Cardiac atrium fibroblast (primary cell): ENCODE results near the gene TAF1B. TPM values are rescaled to one million over a fixed set of nuclear protein-coding genes. Genes with fewer than 3 reads are reported as not detected.

Experiments
- total RNA-seq: library from RNA; depleted of rRNA; stranded (reverse); fragments of >200 nt; gene quantifications from 2 replicates; pipeline ENCODE4 v1.2.3, GENCODE V29; 2015

The TAF1B gene
- total RNA-seq, result 9.7 and 13.9 TPM in 2 replicates

DNA sequence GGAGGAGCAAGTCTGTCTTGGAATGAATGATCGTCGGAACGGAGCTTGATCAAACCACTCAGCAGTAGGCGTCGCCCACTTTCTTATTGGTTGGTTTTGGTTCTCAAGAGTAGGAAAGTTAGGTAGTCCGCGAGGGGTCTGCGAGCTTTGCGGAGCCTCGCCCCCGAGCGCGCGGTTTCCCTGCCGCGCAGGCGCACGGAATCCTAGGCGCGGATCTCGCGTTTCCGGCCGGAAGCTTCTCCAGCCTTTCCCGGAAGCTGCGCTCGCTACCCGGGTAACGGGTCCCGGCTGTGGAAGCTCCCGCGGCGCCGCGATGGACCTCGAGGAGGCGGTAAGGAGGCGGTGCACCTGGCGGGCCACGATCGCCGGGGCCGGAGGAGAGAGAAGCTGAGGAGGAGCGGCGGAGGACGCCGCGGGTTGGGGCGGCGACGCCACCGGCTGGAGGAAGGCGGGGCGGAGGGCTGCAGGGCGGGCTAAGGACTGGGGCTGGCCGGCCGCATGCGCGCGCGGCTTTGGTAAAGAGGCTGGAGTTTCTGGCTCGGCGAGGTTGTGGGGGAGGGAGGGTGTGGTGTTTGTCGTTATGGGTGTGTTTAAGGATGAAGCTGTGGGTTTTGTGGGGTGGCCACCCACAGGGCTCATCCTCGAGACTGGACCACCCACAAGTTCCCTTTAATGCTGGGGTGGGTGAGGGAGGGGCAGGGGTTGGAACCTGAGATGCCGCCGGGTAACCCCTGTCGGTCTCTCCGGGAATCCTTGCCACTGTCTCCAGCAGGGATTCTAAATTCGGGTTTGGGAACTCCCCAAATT is at the start of gene TAF1B:
TAF1B (plus strand) TSS at position 246 of the 807 bp plus-strand sequence; CDS start at position 314, 68 bp downstream.

DNA sequence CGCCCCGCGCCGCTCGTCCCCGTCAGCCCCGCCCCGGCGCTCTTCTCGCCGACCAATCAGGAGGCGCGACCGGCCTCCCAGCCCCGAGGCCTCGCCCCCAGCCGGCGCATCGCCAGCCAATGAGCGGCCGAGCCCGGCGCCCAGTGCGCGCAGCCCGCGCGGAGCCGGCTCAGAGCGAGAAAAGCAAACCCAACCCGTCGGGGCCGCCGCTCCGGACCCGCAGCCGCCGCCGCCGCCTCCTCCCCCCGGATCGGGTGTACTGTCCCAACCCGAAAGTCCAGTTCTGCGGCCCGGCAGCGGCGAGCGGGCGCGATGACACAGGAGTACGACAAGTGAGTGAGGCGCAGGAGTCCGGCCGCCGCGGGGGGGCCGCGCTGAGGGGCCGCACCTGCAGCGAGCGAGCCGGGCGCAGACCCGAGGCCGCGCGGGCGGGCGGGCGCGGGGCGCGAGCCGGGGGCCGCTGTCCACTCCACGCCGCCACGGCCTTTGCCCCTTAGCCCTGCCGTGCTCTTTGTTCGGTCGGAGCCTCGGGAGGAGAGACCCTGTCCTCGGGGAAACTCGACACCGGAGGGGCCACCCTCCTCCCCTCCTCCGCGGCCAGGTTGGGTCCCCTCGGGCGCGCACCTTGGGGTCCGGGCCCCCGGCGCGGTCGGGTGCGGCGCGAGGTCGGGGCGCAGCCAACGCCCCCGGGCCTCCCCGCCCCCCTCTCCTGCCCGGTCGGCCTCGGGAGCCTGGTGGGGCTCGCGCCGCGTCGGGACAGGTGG is 108.4 kb downstream of the TAF1B start, which contains the start of gene GRHL1:
GRHL1 (plus strand) TSS at position 172 of the 764 bp plus-strand sequence; CDS start at position 313, 141 bp downstream.

Other genes starting within 250 kb of the TAF1B start
- gene YWHAQ, start 212.5 kb upstream of the TAF1B start, total RNA-seq, result 183 and 236 TPM in 2 replicates
- 0.16 TPM in 1 of 2 replicates, not detected in the other for gene GRHL1, start 108.2 kb downstream of the TAF1B start, total RNA-seq
- gene KLF11, start 200.1 kb downstream of the TAF1B start, total RNA-seq, result 4.2 and 7.1 TPM in 2 replicates
- gene CYS1, start 236.9 kb downstream of the TAF1B start, total RNA-seq, result under 0.01 and 0.16 TPM in 2 replicates